Neural progenitor cell (in vitro differentiated cells): Measurements from ENCODE around the gene CPM.

Experiments used
- CTCF ChIP-seq: fragments of 200-600 bp; sonication (generic); IDR thresholded peaks from 2 replicates; pipeline ENCODE4 v1.5.1; 2017; ENCODE audit warnings: antibody characterized with exemption, mild to moderate bottlenecking
- EZH2phosphoT487 ChIP-seq: fragments of 200-600 bp; sonication (generic); IDR thresholded peaks from 2 replicates; pipeline ENCODE4 v1.6.1; 2017; ENCODE audit warnings: antibody characterized with exemption

GRCh38 chr12:68943848-68944247 lies 10.9 kb upstream of the CPM start:
- TF ChIP-seq CTCF (no peak), EZH2phosphoT487 (no peak)
